GM12874 (cell line): ENCODE data around the gene RUFY3.

ENCODE experiments used
- TF ChIP-seq, protein P1 (sequence below): IDR thresholded peaks from 2 replicates; pipeline ENCODE4 v1.5.1; 2011; ENCODE audit warnings: low read depth, mild to moderate bottlenecking, control low read depth, low read length, moderate library complexity; ENCODE audit not compliant: insufficient read depth

RUFY3 gene

DNA sequence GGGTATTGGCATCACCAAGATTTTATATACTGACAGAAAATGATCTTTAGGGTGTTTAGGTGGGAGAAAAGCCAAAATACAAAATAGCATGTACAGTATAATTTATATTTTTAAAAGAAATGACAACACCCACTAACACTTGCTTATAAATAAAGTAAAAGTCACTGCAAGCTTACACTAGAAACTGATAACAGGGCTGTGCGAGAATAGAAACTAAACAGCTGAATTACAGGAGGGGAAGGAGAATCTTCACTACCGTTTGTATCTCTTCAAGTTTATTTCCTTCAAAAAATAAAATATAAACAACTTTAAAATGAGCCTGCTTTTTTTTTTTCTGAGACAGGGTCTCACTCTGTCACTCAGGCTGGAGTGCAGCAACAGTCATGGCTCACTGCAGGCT lies 95.1 kb downstream of the RUFY3 start:
- TF ChIP-seq, protein P1, sequence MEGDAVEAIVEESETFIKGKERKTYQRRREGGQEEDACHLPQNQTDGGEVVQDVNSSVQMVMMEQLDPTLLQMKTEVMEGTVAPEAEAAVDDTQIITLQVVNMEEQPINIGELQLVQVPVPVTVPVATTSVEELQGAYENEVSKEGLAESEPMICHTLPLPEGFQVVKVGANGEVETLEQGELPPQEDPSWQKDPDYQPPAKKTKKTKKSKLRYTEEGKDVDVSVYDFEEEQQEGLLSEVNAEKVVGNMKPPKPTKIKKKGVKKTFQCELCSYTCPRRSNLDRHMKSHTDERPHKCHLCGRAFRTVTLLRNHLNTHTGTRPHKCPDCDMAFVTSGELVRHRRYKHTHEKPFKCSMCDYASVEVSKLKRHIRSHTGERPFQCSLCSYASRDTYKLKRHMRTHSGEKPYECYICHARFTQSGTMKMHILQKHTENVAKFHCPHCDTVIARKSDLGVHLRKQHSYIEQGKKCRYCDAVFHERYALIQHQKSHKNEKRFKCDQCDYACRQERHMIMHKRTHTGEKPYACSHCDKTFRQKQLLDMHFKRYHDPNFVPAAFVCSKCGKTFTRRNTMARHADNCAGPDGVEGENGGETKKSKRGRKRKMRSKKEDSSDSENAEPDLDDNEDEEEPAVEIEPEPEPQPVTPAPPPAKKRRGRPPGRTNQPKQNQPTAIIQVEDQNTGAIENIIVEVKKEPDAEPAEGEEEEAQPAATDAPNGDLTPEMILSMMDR: no peak

DNA sequence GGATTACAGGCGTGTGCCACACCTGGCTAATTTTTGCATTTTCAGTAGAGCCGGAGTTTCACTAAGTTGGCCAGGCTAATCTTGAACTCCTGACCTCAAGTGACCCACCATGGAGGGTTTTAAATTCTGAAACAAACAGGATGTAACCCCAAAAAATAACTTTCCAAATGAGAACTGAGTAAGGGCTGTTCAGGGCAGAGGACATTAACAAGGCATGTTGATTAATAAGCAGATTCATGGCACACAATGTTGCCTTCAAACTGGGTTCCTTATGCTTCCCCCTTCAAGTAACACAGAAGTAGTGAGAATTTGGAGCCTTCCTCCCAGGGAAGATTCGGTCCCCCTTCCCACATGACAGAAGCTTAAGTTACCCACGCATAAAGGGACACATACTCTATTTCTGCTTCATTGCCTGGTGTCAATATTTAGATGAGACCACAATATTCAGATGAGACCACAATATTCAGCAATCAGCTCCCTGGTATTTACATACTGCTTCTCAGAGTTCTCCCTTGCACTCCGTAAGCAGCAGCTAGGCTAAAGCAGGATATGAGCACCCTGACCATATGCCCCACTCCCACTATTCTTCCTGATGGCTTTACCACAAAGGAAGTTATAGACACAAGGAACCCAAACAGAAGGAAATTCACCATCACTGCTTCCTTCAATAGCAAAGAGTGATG lies 96.5 kb downstream of the RUFY3 start:
- TF ChIP-seq, protein P1: no peak

DNA sequence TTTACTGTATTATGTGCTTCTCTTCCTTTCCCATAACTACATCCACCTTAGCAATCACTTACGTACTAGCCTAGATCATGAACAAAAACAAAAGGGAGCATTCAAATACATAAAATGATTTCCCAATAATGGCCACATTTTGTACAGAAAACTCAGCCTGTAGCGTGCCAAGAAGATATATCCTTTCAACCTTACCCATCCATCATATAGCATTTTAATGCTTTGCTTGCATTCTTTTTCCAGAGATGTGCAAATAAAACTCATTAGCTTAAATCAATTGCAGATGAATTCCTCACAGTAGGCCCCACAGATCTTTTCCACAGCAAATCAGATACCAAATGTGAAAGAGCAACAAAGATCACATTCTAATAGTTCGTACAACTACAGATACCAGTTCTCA lies 97.2 kb downstream of the RUFY3 start:
- TF ChIP-seq, protein P1: no peak

DNA sequence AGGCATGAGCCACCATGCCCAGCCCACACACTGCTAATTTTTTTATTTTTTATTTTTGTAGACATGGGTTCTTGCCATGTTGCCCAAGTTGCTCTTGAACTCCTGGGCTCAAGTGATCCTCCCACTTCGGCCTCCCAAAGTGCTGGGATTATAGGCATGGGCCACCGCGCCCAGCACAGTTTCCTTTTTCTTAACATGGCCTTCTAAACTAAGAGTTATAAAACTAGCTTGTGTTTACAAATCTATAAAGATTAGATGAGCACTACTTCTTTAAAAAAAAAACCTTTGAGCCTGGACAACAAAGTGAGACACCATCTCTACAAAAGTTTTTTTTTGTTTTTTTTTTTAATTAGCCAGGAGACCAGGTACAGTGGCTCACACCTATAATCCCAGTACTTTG lies 107.3 kb downstream of the RUFY3 start:
- TF ChIP-seq, protein P1: no peak

DNA sequence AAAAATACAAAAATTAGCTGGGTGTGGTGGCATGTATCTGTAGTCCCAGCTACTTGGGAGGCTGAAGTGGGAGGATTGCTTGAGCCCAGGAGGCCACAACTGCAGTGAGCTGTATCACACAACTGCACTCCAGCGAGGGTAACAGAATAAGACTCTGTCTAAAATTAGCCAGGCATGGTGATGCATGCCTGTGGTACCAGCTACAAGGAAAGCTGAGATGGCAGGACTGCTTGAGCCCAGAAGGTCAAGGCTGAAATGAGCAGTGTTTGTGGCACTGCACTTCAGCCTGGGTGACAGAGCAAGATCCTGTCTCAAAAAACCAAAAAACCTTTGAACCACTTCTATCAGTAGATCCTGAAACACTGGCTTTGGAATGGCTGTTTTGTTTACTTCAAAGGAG lies 107.7 kb downstream of the RUFY3 start:
- TF ChIP-seq, protein P1: no peak

DNA sequence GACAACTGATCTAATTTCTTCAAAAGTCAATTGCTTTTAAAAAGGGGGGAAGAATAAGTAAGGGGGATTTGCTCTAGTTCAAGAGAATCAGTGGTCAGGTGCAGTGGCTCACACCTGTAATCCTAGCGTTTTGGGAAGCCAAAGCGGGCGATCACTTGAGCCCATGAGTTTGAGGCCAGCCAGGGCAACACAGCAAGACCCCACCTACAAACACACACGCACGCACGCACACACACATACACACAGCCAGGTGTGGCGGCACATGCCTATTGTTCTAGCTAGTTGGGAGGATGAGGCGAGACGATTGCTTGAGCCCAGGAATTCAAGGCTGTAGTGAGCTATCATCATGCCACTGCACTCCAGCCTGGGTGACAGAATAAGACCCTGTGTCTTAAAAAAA lies 108.3 kb downstream of the RUFY3 start:
- TF ChIP-seq, protein P1: no peak

DNA sequence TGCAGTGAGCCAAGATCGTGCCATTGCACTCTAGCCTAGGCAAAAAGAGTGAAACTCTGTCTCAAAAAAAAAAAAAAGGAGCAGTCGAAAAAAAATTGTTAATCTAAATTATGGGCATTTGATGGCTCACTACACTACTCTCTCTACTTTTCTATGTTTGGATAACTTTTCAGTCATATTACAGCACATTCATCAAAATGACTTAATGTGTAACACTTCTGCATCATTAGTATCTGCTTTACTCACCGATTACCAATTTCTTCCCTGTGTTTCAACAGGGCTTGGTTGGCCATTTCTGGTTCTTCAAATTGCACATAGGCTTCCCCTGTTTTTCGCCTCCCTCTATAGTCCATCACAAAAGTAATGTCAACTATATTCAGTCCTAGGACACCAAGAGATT lies 109.5 kb downstream of the RUFY3 start:
- TF ChIP-seq, protein P1: no peak
